ENCODE results near the gene JARID2.

DNA sequence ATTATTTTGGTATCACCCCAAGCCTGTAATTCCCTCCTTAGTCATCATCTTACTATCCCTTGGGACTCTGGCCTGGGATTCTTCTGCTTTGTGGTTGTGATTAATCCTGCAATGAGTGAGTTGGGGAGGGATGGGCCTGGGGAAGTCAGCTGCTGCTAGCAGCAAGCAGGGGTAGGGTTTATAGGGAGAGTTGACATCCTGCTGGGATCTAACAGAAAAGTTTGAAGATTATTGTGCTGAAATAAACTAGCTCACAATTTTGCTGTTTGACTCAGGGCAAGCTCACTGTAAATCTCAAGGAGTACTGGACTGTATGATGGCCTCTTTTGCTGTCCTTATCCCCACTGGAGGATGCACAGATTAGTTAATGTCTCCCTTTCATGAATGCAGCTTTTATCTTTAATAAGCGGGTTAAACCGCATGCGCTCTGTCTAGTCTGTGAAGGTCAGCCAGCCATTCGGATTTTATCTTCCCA is 83.4 kb downstream of the JARID2 start:
- TF ChIP-seq ZNF749 (CRISPR knock-in tag; IDR thresholded peaks at IDR 0.05; ENCODE audit: borderline replicate concordance) (no peak), SP5 (CRISPR knock-in tag; IDR thresholded peaks at IDR 0.05; ENCODE audit: borderline replicate concordance, low read depth) (no peak), EEA1 (CRISPR knock-in tag; IDR thresholded peaks at IDR 0.05; ENCODE audit: borderline replicate concordance) (no peak), RFX3 (CRISPR knock-in tag; IDR thresholded peaks at IDR 0.05) (no peak), ZNF281 (CRISPR knock-in tag; IDR thresholded peaks at IDR 0.05; ENCODE audit: borderline replicate concordance) (no peak), ZBTB8A (CRISPR knock-in tag; IDR thresholded peaks at IDR 0.05; ENCODE audit: borderline replicate concordance, low read depth) (no peak), ARHGAP35 (CRISPR knock-in tag; IDR thresholded peaks at IDR 0.05; ENCODE audit: borderline replicate concordance) (no peak), JUND (CRISPR knock-in tag; IDR thresholded peaks at IDR 0.05) (no peak), ZNF577 (CRISPR knock-in tag; IDR thresholded peaks at IDR 0.05; ENCODE audit: borderline replicate concordance, low read depth) (no peak), RAD21 (CRISPR knock-in tag; IDR thresholded peaks at IDR 0.05) (no peak), CTCF (CRISPR knock-in tag; IDR thresholded peaks at IDR 0.05) (no peak), HDAC1 (CRISPR knock-in tag; IDR thresholded peaks at IDR 0.05) (no peak), ZNF737 (CRISPR knock-in tag; IDR thresholded peaks at IDR 0.05; ENCODE audit: borderline replicate concordance) (no peak)
- TF ChIP-seq, protein P1, sequence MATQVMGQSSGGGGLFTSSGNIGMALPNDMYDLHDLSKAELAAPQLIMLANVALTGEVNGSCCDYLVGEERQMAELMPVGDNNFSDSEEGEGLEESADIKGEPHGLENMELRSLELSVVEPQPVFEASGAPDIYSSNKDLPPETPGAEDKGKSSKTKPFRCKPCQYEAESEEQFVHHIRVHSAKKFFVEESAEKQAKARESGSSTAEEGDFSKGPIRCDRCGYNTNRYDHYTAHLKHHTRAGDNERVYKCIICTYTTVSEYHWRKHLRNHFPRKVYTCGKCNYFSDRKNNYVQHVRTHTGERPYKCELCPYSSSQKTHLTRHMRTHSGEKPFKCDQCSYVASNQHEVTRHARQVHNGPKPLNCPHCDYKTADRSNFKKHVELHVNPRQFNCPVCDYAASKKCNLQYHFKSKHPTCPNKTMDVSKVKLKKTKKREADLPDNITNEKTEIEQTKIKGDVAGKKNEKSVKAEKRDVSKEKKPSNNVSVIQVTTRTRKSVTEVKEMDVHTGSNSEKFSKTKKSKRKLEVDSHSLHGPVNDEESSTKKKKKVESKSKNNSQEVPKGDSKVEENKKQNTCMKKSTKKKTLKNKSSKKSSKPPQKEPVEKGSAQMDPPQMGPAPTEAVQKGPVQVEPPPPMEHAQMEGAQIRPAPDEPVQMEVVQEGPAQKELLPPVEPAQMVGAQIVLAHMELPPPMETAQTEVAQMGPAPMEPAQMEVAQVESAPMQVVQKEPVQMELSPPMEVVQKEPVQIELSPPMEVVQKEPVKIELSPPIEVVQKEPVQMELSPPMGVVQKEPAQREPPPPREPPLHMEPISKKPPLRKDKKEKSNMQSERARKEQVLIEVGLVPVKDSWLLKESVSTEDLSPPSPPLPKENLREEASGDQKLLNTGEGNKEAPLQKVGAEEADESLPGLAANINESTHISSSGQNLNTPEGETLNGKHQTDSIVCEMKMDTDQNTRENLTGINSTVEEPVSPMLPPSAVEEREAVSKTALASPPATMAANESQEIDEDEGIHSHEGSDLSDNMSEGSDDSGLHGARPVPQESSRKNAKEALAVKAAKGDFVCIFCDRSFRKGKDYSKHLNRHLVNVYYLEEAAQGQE (IDR thresholded peaks at IDR 0.05; ENCODE audit: borderline replicate concordance in 1 of 2, low read depth in 1 of 2, low read length in 2 of 2), result no peak

Measured in HepG2 (cell line).